COLO668 (cell line): Measurements from ENCODE around the gene LOC101059915.
"Not testable (repeated sequence)": the region's sequence is repeated elsewhere in the genome, so short reads cannot be mapped to it uniquely, and the experiment has no call there.

ENCODE experiments used
- DNase-seq: peaks from one replicate; lab custom pipeline; 2025; ENCODE audit not compliant: unreplicated experiment; lab: John Stamatoyannopoulos, UW

The LOC101059915 gene

GRCh38 chrX:71671043-71671780 lies 3.9 kb downstream of the LOC101059915 start:
- DNase-seq, result no peak

GRCh38 chrX:71671938-71672337 lies 4.6 kb downstream of the LOC101059915 start:
- no peak for DNase-seq

- DNase-seq, result not testable (repeated sequence)
These were observed 8.3 kb downstream of the LOC101059915 start for GRCh38 chrX:71675636-71676035.

GRCh38 chrX:71676068-71676795 lies 8.9 kb downstream of the LOC101059915 start:
- DNase-seq, result not testable (repeated sequence)

- DNase-seq, result not testable (repeated sequence)
These were observed 9.8 kb downstream of the LOC101059915 start for GRCh38 chrX:71677195-71677594.

GRCh38 chrX:71679575-71680207 lies 12.3 kb downstream of the LOC101059915 start:
- DNase-seq, result no peak

- DNase-seq, result not testable (repeated sequence)
These were observed 29.5 kb downstream of the LOC101059915 start for GRCh38 chrX:71696641-71697465.

GRCh38 chrX:71697466-71698298 lies 30.3 kb downstream of the LOC101059915 start:
- DNase-seq, result not testable (repeated sequence)

GRCh38 chrX:71698299-71699022 lies 31.1 kb downstream of the LOC101059915 start:
- not testable (repeated sequence) for DNase-seq

- DNase-seq, result not testable (repeated sequence)
These were observed 31.6 kb downstream of the LOC101059915 start for GRCh38 chrX:71699023-71699344.

GRCh38 chrX:71702853-71703252 lies 35.5 kb downstream of the LOC101059915 start:
- not testable (repeated sequence) for DNase-seq

GRCh38 chrX:71714064-71714463 lies 46.7 kb downstream of the LOC101059915 start:
- DNase-seq, result not testable (repeated sequence)

GRCh38 chrX:71715551-71715950 lies 48.2 kb downstream of the LOC101059915 start:
- not testable (repeated sequence) for DNase-seq

- DNase-seq, result not testable (repeated sequence)
These were observed 49.0 kb downstream of the LOC101059915 start for GRCh38 chrX:71716323-71716722.

- DNase-seq, result not testable (repeated sequence)
These were observed 50.8 kb downstream of the LOC101059915 start, which contains the start of gene CXorf49 for GRCh38 chrX:71718185-71718584. Gene CXorf49 (minus strand): TSS chrX:71718285. CDS start chrX:71718151, 134 bp downstream.

GRCh38 chrX:71719195-71719594 lies 51.8 kb downstream of the LOC101059915 start:
- not testable (repeated sequence) for DNase-seq

GRCh38 chrX:71720289-71720886 lies 53.0 kb downstream of the LOC101059915 start:
- DNase-seq, result not testable (repeated sequence)
